HUDEP-2 (cell line): ENCODE results near the gene PJVK.
"Not testable (repeated sequence)": the region's sequence is repeated elsewhere in the genome, so short reads cannot be mapped to it uniquely, and the experiment has no call there.

Experiments used
- DNase-seq, 76 experiments: peaks; one replicate each; lab custom pipeline; 2025; ENCODE audit not compliant: unreplicated experiment in 76 of 76; lab: John Stamatoyannopoulos, UW

The PJVK gene

DNA sequence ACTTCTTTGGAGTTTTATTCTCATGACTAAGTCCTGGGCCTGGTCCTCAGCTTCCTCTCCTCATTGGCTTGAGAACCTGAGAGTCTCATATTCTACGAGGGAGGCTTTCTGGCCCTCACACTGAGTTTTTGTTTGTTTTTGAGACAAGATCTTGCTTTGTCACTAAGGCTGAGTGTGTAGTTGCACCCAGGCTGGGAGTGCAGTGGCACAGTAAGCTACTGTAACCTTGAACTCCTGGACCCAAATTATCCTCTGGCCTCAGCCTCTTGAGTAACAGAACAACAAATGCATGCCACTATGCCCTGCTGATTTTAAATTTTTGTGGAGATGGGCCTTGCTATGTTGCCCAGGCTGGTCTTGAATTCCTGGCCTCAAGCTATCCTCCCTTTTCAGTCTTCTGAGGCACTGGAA lies 22.8 kb upstream of the PJVK start:
- no peak for DNase-seq

DNA sequence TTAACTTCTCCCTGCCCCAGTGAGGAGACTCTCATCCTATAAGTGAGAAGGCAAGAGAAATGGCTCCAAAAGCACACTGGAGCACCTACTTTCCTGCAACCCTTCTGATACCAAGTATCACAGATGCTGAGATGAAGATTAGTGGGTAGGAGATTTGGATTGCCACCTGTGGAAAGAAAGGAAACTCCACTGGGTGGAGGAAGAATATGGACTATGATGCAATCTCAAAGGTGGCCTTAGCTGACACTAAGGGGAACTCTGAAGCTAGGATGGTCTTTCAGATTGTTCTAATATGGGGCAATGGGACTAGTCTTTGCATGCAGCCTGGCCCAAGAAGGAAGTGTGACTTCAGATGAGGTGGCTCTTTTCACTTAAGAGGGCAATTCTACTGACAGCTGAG lies 21.8 kb upstream of the PJVK start:
- DNase-seq: no peak

DNA sequence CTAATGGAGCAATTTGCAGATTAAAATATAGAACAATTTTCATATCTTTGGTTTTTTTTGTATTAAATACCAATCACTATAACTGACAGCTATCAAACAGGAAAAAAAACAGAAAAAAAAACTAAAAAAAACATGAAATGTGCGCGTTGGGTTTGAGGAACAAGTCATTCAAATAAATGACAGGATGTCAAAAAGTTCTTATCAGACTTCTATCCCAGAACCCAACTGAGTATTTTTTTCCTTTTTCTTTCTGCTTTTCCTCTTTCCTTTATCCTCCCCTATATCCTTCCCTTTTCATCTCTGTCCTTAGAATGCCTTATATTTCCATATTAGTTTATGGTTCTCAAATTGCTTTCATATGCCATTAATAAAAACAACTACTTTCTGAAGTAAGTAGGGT lies 14.5 kb upstream of the PJVK start:
- no peak for DNase-seq

DNA sequence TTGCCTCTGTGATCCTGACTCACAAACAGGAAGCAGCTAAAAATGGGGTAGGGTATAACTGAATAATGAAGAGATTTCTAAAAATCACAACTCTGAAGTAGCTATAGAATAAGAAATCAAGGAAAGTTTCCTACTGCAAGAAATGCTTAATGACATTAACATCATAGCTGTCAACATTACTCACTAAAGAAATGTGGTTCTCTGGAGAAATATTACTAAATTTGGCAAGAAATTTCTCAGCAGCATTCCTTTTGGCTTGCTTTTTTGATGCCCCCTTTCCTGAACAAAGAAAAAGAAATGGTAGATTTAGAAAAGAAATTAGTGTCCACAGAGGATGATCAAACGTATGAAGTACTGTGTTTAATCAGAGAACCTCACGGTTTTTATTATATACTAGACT lies 9.8 kb upstream of the PJVK start:
- no peak for DNase-seq

DNA sequence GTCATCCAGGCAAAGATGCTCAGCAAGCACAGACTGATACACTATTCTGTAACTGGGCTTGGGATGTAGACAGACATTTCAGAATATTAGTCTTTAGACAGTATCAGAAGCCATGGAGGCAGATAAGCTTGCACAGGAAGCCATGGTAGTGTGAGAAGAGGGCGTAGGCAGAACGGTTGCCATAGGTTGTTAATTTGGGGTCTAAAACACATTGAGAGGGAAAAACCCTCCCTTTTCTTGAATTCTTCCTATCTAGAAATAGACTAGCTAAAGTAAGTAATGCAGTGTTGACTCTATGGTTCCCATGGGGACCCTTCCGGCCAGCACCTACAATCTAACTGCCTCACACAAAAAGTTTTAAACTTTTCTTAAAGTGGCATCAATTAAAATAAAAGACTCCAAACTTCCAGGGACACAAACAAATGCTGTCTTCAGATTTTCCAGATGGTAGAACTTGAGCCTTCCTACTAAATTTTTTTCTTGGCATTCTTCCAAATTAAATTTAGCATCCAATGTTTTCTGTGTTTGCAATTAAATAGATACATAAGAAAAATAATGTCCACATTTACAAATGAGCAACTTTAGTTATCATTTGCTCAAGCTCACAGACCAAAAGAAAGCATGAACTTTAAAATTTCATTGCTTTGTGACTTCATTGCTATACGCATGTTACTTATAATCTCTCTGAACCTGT lies 2.1 kb upstream of the PJVK start:
- DNase-seq: no peak

DNA sequence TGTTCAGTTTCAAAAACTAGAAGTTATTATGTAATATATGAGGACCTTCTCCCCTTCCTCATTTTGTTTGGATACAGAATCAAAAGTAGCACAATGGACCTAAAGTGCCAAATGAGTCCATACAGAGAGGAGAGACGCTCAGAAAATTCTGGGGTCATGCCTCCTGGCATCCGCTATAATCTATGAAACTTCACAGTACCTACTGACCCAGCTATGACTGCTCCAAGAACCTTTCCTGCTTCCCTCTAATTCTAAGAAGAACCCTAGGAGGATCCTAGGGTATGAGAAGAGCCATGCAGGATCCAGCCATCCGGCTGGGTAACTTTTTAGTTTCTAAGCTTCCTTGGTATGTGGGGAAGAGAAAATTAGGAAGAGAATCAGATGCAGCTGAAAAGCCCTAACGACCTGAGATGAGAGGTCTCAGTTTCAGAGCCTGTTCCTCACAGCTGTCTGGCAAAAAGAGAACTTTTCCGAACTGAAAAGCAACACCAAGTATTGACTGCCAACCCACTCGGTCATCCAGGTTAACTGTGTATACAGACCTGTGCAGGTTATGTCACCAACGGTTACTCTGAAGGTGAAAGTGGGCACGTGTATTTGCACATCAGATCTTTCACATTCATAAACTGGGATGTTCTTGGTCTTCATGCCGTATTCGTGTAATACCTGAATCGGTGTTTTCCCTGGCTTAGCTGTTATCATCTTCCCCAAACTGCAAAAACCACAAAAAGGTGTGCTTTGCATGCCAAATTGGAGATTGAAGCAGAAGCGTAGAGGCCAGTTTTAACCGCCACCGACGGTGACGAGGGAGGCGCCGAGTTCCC lies 1.3 kb upstream of the PJVK start:
- peak in 3 of 76 experiments; percentile 16 to 42 (median 22) for DNase-seq

DNA sequence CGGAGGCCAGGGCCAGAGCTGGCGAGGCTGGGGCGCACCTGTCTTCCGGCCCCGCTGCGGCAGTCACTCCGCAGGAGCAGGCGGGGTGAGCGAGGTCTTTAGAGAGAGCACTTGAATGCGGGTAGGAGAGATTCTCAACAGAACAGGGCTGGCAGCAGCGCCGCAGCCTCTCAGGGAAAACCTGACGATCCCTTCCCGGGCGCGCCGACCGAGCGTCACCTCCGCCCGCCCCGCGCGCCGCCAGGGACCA lies 729 bp upstream of the PJVK start:
- peak in 9 of 76 experiments; percentile 38 to 76 (median 47) for DNase-seq

DNA sequence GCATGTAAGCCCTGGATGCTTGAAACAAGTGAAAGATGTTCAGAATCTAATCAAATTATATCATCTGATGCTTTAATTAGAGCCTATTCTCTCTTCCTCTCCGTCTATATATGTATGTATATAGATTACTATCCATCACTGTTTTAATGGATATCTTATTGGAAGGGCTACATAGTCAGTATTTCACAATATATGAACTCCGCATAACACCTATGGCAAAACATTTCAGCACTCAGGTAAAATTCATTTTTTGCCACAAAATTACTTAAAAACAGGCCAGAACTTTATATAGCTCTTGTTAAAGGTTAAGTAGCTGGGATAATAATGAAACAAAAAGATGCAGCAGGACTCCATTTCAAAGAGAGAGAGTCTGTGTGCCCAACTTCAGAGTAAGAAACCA lies 1.2 kb downstream of the PJVK start:
- DNase-seq: no peak

DNA sequence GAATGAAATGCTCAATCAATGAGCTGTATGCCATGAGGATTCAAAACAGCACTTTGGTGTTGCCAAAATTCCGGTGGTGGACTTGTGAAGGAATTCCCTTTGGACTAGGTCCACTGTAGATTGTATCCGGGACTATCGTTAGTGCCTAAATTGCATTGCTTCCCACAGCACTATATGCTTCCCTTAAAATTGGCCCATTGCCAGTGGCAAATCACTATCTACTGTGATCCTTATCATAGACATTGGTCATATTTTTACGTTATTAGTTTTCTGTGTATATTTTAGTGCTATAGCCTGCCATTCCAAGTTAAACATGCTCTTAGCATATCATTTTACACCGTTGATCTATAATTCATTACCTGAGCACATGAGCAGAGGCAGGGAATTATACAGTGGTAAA lies 1.7 kb downstream of the PJVK start:
- no peak for DNase-seq

DNA sequence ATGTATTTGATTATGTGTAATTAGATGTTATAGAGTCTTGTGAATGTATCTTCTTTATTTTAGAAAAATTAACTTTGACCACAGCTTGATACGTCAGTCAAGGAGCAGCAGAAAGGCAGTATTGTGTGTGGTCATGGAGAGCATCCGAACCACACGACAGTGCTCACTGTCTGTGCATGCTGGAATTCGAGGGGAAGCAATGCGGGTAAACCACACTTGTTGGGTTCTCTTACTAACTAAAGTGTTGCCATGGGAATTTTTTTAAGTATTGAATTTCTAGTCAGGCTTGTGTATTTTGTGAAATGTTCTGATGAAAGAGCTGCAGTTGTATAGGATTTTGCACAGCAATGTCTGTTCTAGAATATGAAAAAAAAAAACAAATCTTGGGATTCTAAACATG lies 4.8 kb downstream of the PJVK start:
- no peak for DNase-seq

DNA sequence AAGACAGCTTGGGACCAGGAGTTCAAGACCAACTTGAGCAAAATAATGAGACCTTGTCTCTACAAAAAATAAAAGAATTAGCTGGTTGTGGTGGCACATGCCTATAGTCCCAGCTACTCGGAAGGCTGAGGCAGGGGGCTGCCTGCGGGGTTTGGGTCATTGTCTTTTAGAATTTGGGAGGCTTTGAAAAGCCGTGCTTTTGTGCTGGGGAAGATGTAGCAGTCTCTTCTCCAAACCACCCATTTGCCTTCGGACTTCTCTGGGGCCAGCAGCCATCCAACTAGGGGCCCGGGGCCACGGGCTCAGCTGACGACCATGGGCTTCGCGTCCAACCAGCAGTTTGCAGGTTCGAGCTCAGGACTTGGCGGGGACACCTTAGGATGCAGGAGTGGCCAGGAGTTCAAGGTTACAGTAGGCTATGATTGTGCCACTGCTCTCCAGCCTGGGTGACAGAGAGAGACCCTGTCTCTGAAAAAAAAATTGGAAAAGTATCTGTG lies 6.3 kb downstream of the PJVK start:
- DNase-seq: no peak

DNA sequence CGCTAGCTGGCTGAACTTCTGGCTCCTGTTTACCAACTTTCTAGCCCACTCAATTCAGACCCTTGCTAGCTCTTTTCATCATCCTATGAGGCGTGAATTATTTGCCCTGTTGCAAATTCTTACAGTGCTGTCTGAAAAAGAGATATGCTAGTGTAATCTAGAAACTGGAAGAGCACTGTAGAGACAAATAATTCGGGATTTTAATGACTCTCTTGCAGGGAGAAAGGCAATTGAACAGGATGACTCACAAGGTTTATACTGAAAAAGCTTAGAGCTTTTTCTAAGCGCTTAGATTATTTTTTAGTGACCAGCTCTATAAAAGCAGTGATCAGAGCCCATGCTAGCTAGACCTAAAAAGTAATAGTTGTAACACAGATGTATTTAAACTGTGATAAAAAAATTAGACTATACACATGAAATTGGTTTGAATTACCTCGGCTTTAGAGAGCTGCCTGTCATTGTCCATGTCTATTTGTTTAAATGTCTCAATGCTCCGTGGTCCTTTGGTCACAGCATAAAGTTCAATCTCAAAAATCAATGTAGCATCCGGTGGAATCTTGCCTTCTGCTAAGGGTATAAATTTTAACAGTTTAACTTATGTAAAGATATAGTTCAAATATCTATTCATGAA lies 18.2 kb downstream of the PJVK start:
- DNase-seq: no peak

DNA sequence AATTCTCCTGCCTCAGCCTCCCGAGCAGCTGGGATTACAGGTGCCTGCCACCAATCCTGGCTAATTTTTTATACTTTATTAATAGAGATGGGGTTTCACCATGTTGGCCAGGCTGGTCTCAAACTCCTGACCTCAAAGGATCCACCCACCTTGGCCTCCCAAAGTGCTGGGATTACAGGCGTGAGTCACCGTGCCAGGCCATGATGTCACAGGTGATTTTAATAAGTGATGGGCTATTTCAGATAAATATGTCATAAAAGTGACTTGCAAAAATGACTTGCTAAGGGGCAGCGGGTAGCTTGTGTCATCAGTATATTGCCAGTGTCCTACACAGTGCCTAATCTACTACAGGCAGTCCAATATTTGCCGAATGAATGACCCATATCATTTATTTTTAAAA lies 20.1 kb downstream of the PJVK start:
- not testable (repeated sequence) for DNase-seq

DNA sequence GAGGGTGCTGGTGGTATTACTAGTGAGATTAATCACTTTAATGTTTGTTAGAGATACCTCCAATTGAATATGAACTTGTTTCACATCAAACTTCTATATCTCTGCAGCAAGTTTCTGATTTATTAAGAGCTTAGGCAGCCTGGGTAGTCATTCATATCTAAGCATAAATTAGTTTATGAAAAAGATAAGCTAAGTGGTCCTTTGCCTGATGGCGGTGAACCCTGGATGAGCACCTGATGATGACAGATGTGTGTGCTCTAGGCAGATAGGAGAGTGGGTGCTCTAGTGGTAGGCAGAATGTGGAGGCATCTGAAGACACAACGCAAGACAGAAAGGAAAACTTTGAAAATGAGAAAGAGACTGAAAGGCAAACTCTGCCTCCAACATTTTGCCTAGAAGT lies 22.2 kb downstream of the PJVK start:
- no peak for DNase-seq

DNA sequence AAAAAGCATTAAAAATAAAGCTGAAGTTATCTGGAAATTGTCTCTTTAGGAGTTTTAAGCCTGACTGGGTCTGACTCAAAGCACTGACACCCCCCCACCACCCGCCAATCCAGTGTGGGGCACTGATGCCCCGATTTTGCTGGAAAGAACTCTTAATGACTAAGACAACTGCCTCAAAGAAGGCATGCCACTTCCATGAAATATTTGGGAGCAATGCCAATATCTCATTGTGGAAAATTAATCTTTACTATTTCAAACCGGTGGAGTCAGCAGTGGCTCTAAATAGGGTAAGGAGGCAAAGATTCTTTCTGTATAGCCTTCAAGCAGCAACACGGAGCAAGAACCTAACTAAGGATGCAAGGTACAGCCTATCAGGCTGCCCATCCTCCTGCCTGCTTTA lies 22.8 kb downstream of the PJVK start:
- no peak for DNase-seq

DNA sequence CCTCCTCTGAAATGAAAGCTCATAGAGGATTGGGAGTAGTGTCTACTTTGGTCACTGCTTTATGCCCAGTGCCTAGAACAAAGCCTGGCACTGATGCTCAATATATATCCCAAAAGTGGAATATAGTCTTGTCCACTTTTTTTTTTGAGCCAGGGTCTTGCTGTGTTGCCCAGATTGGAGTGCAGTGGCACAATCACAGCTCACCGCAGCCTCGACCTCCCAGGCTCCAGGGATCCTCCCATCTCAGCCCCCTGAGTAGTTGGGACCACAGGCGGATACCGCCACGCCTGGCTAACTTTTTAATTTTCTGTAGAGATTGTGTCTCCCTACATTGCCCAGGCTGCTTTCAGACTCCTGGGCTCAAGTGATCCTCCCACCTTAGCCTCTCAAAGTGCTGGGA lies 23.4 kb downstream of the PJVK start:
- no peak for DNase-seq

DNA sequence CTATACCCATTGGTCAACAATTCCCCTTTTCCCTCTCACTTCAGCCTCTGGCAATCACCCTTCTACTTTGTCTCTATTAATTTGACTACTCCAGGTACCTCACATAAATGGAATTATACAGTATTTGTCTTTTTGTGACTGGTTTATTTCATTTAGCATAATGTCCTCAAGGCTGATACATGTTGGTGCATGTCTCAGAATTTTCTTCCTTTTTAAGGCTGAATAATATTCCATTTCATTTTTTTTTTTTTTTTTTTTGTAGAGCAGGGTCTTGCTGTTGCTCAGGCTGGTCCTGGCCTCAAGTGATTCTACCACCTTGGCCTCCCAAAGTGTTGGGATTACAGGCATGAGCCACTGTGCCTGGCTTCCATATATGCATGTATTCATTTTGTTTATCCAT lies 25.3 kb downstream of the PJVK start:
- DNase-seq: no peak

DNA sequence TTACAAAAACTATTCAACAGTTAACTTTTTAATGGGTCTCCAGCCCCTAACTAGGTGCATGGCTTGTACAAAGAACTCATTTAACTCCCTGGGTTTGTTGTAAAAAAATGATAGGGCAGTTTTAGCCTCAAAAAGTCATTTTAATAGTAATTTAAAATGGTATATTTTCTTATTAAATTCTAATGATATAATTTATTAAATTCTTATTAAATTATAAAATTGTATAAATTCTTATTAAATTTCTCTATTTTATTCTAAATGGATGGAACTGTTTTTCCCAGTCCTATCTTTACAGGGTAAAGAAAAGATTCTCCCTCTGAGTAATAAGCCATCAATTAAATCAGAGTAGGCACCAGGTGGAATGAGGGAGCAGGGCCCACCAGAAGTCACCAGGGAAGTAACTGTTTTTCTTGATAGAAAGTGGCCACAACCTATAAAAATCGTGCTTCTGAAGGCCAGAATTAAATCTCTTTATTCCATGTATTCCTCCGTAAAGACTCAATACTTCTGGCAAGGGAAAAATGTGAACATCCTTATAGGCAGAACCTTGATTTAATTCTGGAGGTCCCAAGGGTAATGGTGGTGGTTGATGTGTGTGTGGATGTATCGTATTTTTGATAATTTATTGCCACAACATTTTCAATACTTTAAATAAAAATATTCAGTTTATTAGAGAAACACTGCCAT lies 26.4 kb downstream of the PJVK start:
- no peak for DNase-seq

DNA sequence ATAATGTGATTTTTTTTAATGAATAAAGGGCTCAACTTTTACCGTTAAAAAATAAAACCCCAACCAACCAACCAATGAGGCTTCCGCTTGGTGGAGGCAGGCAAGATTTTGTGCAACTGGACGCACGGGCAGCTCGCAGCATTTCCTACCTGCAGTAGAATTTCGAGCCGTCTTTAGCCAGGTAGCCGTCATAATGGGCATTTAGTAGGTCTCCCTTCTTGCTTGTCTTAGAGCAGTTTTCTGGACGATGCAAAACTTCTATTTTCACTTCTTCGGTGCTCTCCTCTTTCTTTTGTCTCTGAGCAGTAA lies 26.9 kb downstream of the PJVK start:
- no peak for DNase-seq

DNA sequence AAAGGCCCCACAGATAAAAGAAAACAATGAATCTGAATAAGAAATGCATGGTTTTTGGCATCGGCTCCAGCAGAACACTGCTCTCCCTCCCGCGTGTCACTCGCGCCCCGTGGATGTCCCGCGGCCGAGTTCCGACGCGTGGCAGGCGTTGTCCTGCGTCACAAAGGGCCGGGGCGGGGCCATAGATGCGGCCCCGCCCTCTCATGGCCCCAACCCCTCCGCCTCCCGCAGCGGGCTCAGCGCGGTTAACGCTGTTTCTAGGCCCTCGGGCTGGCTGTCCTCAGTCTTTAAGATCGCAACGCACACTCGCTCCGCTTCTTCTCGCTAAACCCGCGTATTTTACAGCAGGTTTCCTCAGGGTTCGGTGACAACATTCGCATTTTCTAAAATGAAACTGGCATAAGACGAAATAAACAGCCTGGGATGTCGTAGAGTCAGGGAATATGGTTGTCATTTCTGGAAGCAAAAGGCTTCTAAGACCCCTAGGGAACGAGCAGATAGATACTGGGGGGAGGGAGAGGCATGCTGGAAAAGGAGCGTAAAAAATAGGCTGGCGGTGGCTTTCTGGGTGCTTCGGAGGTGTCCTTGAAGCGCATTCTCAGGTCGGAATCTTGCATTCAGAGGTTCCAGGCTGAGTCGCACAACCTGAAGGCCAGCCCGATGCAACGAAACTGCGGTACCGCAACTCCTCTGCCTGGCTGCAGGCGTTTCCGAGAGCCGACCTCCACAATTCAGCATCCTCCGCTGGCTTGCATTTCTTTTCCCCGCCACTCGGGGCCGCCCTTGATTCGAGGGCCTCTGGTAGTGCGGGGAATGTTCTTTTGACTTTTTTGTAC lies 27.5 kb downstream of the PJVK start, which contains the start of gene FKBP7:
Gene FKBP7 (minus strand): TSS at position 162 of the 836 bp plus-strand sequence. CDS start 101 bp downstream, at position 61.
- DNase-seq: peak in 72 of 76 experiments; percentile 3 to 81 (median 64)

DNA sequence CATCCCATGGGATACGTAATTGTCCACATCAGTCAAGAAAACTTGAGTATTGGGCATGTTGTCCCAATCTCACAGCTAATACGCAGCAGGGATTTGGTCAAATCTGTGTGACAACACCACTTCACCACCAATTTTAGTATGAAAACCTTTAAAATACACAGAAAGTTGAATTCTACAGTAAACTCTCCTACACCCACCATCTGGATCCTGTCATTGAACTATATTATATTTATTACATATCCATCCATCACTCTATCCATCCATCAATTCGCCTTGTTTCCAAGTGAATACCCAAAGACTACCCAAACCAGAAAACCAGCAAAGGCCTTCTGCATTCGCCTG lies 28.1 kb downstream of the PJVK start:
- no peak for DNase-seq
